Activated T-cell treated with anti-CD3 and anti-CD28 coated beads for 4 hours (primary cell): ENCODE data around the gene CPT1B.
"Not testable (repeated sequence)": the region's sequence is repeated elsewhere in the genome, so short reads cannot be mapped to it uniquely, and the experiment has no call there.

ENCODE experiments used
- DNase-seq: peaks from one replicate; pipeline ENCODE4 v3.0.0-alpha.2; 2020

CPT1B gene

DNA sequence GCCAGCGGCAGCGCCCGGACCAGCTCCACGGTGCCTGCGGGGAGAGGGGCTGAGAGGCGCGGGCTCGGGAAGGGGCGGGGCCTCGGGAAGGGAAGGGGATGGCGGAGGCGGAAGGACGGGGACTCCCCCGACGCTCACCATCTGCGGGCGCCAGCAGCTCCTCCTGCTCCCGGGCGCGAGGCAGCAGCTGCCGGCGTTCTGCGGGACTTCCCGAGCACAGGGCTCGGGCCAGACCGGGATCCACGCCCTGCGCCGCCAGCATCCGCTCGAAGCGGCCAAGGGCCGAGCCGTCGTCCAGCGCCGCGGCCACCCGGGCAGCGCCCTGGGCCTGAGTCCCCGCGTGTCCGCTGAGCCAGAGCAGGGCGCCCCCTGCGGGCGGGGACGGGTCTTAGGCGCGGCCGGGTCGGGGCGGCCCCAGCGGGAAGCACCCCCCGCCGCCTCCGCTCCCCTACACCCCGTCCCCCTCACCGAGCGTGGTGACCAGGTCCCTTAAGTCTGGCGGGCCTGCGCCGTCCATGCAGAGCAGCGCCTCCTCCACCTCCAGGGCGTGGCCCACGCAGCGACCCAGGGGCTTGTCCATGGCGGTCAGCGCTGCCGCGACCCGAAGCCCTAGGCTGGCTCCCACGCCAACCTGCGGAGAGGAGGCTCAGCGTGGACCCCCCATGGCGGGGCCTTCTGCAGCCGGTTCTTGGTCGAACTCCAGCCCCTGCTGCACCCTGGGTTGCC lies 52.0 kb downstream of the CPT1B start:
- DNase-seq: peak; percentile 72

- no peak for DNase-seq
Measured at GRCh38 chr22:50525858-50526107, 52.4 kb downstream of the CPT1B start.

DNA sequence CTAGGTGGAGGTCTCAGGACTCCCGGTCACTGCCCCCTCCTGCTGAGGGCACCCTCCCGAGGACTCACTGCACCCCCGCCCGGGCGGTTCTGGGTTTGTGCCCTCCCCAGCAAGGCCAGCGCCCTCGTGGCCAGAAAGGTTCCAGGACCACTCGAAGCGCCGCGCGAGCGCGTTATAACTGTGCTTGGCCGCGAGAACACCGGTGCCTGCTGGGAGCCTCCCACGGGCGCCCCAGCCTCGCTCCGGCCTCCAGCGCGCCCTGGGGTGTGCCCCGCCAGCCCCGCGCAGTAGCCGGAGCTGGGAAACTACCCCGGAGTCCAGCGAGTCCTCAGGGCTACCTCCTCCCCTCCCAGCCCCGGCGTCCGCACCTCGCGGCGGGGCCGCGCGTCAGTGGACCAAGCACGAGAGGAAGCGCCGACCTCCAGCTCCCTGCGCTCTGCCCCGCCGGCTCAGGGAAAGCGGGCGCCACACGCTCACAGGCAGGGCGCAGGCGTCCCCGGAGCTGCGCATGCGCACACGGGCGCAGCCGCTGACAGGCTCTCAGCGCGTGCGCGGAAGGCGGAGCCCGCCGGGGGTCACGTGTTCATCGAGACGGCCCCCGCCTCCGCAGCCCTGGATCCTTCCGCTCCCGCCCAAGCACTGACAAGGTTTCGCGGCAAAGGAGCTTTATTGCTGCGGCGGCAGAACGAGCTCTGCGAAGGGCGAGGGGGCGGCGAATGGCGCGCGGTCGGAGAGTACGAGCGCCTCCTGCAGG lies 52.9 kb downstream of the CPT1B start, which contains the start of gene SCO2:
Gene SCO2, minus strand, starts transcription at position 495 of the 754 bp plus-strand sequence. CDS start 1,187 bp downstream, outside the sequence.
- DNase-seq: peak; percentile 96

- no peak for DNase-seq
Measured at GRCh38 chr22:50524676-50525103, 53.5 kb downstream of the CPT1B start.

DNA sequence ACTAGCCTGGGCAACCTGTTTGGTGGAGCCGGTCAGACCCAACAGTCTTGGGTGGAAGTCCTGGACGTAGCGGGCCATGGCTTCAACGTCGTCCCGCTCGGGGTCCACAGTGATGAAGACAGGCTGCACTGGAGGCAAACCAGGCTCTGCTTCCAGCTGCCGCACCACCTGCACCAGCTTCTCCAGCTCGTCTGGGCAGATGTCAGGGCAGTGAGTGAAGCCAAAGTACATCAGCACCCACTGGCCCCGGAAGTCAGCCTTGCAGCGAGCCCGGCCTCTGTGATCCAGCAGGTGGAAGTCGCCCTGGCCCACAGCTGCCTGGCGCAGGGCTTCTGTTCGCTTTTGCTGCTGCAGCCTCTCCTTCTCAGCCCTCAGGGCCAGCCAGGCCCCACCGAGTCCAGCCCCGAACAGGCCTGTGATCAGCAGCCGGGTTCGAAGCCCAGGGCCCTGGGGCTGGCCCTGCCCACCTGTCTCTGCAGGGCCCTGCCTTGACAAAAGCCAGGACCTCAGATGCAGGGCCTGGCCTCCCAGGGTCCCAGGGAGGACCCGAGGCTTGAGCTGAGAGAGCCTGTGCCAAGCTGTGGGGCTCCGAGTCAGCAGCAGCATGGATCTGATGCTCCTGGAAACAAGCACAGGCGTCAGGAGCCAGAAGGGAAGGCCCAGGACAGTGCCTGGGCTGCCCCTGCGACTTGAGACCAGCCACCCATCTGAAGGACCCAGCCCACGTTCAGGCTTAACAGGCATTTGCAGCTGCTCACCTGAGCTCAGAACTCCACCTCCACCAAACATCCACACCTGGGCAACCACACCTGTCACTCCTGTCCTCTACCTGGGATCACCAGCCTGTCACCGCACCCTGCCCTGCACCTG lies 54.2 kb downstream of the CPT1B start:
- DNase-seq: no peak

GRCh38 chr22:50523458-50523805 lies 54.8 kb downstream of the CPT1B start:
- no peak for DNase-seq

DNA sequence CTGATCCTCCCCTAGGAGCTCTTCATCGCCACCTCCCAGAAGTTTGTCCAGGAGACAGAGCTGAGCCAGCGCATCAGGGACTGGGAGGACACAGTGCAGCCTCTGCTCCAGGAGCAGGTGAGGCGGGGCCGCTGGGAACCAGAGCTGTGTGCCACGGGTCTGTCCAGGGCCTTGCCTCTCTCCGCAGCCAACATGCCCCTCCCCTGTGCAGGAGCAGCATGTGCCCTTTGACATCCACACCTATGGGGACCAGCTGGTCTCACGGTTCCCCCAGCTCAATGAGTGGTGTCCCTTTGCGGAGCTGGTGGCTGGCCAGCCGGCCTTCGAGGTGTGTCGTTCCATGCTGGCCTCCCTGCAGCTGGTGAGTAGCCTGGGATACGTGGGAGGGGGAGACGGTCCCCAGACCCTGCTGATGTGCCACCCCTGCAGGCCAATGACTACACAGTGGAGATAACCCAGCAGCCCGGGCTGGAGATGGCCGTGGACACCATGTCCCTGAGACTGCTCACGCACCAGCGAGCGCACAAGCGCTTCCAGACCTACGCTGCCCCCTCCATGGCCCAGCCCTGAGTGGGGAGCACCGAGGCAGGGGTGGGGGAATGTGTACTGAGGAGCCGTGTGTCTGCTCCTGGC lies 55.3 kb downstream of the CPT1B start:
- no peak for DNase-seq

GRCh38 chr22:50522208-50522805 lies 55.9 kb downstream of the CPT1B start:
- no peak for DNase-seq

DNA sequence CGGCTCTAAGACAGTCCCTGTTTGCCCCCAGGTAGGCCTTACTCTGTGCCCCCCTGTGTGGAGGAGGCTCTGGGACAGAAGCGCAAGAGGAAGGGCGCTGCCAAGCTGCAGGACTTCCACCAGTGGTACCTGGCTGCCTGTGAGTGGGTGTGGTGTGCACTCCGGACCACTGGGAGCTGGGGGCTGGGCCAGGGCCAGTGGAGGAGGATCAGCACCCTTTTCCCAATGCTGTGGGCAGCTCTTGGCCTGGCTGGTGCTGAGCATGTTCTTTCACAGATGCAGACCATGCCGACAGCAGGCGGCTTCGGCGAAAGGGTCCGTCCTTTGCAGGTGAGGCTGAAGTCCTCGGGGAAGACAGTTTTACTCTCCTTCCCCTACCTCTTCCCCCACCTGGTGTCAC lies 56.5 kb downstream of the CPT1B start:
- DNase-seq: no peak

DNA sequence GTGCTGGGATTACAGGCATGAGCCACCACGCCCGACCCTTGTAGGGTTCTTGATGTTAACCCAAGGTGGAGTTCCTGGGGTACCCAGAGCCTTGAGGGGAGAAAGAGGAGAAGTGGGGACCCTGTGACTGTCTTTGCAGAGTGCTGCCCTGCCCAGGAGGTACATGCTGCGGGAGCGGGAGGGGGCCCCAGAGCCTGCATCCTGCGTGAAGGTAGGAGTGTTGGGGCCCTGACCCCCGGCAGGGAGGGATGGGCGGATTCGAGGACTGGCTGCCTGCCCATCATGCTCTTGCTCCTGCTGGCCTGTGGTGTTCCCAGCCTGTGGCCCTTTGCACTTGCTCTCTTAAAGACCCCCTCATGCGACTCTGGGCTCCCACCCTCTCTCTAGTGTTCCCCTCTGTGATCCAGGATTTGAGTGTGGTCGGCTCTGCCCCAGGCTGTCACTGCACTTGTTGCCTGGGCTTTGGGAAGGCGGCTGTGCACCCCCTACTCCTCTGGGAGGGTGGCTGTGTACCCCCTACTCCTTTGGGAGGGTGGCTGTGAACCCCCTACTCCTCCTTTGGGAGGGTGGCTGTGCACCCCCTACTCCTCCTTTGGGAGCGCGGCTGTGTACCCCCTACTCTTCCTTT lies 57.3 kb downstream of the CPT1B start:
- DNase-seq: no peak

- DNase-seq: not testable (repeated sequence)
Measured at GRCh38 chr22:50520184-50520583, 58.0 kb downstream of the CPT1B start.

- DNase-seq: no peak
Measured at GRCh38 chr22:50519151-50519550, 59.1 kb downstream of the CPT1B start.
